ENCODE results near the gene EMILIN3.

DNA sequence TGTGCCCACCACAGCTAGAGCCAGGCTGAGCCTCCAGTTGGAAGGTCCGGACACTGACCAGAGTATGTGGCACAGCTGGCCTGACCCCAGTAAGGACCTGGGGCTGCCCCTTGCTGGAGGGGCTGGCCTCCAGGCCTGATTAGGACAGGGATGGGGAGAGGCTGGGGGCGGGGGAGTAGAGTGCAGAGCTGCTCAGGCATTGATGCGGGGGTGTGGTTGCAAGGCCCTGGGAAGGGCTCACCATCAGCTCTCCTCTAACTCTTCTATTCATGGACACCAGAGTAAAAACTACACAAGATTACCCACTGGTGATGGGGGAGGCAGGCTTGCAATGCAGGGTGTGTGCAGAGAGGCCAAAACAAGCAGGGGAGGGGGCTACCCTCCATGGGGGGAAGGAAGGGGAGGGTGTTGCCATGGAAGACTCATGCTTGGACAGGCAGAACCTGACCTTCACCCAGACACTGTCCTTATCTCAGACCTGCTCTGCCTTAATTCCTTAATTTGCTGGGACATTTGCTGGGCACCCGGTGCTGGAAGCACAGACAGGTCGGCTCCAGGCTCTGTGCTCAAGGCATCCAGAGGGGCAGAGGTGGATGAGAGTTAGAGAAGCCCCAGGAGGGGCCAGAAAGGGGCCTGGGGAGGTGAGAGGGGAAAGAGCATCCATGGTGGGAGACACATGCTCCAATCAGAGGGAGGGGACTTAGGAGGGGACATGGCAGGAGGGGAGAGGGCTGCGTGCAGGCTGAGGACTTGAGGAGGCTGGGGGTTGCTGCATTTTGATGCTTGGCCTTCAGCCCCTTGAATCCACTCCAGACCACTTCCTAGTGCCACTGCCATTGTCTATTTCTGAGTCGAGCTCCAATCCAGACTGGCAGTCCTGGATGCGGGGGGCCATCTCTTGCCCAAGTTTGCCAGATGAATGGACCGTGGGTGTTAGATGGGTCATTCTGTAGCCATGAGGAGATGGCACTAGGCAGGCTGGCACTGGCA lies 7.6 kb upstream of the EMILIN3 start:
- TF ChIP-seq EZH2 (IDR thresholded peaks at IDR 0.05; ENCODE audit: borderline replicate concordance): no peak
- TF ChIP-seq, protein P1, sequence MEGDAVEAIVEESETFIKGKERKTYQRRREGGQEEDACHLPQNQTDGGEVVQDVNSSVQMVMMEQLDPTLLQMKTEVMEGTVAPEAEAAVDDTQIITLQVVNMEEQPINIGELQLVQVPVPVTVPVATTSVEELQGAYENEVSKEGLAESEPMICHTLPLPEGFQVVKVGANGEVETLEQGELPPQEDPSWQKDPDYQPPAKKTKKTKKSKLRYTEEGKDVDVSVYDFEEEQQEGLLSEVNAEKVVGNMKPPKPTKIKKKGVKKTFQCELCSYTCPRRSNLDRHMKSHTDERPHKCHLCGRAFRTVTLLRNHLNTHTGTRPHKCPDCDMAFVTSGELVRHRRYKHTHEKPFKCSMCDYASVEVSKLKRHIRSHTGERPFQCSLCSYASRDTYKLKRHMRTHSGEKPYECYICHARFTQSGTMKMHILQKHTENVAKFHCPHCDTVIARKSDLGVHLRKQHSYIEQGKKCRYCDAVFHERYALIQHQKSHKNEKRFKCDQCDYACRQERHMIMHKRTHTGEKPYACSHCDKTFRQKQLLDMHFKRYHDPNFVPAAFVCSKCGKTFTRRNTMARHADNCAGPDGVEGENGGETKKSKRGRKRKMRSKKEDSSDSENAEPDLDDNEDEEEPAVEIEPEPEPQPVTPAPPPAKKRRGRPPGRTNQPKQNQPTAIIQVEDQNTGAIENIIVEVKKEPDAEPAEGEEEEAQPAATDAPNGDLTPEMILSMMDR (IDR thresholded peaks at IDR 0.05; ENCODE audit: poor library complexity): no peak
